Measurements from ENCODE around the gene CLCN6.

Gene CLCN6

GRCh38 chr1:11841245-11842153 is 35.5 kb downstream of the CLCN6 start:
- Histone ChIP-seq H3K27ac (no peak overlapping the region), H3K4me3 (no peak overlapping the region)

- H3K27ac ChIP-seq = no peak overlapping the region
Observed at GRCh38 chr1:11842154-11843041, 36.4 kb downstream of the CLCN6 start.

GRCh38 chr1:11845641-11846335 is 39.8 kb downstream of the CLCN6 start:
- H3K27ac ChIP-seq = no peak overlapping the region
- no peak overlapping the region for H3K4me3 ChIP-seq

More at GRCh38 chr1:11842154-11843041, 36.4 kb downstream of the CLCN6 start:
- no peak overlapping the region for H3K4me3 ChIP-seq

- no peak within 1 kb of the TSS for H3K27ac ChIP-seq
- no peak within 1 kb of the TSS for H3K4me3 ChIP-seq
Observed at GRCh38 chr1:11847667-11848372, 41.8 kb downstream of the CLCN6 start, which contains the start of gene NPPA. NPPA (minus strand) TSS chr1:11847783; CDS start chr1:11847684, 99 bp downstream.

- Histone ChIP-seq H3K4me3 (no peak overlapping the region), H3K27ac (no peak overlapping the region)
Observed at GRCh38 chr1:11848373-11848700, 42.3 kb downstream of the CLCN6 start.

- H3K27ac ChIP-seq = no peak overlapping the region
- no peak overlapping the region for H3K4me3 ChIP-seq
Observed at GRCh38 chr1:11850156-11850555, 44.2 kb downstream of the CLCN6 start.

DNA sequence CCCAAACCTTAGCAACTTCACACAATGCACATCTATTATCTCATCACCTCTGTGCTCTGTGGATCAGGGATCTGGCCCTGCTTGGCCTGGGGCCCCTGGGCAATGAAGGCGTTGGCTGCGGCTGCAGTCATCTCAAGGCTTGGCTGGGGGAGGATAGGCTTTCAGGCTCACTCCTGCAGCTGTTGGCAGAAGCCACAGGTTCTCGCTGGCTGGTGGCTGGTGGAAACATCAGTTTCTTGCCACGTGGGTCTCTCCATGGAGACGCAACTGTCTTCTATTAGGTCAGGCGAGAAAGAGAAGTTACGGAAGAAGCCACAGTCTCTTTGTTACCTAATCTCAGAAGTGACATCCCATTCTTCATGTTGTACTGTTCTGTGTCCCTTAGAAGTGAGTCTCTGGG is 45.2 kb downstream of the CLCN6 start:
- Histone ChIP-seq H3K27ac (no peak overlapping the region), H3K4me3 (no peak overlapping the region)

- Histone ChIP-seq H3K4me3 (no peak overlapping the region), H3K27ac (no peak overlapping the region)
Observed at GRCh38 chr1:11854519-11854918, 48.5 kb downstream of the CLCN6 start.

- H3K27ac ChIP-seq = no peak overlapping the region
- no peak overlapping the region for H3K4me3 ChIP-seq
Observed at GRCh38 chr1:11855430-11855829, 49.4 kb downstream of the CLCN6 start.

DNA sequence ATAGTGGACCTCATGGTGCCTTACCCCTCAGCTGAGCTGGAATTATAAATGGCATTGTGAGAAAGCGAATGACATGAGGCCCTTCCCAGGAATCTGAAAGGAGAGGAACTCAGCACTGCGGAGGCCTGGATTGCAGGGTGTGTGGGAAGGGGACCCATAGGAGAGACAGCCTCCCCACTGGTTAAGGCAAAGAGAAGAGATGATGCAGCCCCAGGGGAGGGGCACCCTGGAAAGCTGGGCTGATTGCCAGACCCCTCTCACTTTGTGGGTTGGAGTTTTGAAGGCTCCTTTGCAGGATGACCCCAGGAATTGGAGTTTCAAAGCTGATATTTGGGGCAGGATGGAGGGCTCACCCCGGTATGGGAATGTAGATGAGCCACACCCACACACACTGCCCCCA is 50.7 kb downstream of the CLCN6 start:
- Histone ChIP-seq H3K27ac (no peak overlapping the region), H3K4me3 (no peak overlapping the region)

- Histone ChIP-seq H3K27ac (no peak overlapping the region), H3K4me3 (no peak overlapping the region)
Observed at GRCh38 chr1:11857164-11857851, 51.3 kb downstream of the CLCN6 start.

DNA sequence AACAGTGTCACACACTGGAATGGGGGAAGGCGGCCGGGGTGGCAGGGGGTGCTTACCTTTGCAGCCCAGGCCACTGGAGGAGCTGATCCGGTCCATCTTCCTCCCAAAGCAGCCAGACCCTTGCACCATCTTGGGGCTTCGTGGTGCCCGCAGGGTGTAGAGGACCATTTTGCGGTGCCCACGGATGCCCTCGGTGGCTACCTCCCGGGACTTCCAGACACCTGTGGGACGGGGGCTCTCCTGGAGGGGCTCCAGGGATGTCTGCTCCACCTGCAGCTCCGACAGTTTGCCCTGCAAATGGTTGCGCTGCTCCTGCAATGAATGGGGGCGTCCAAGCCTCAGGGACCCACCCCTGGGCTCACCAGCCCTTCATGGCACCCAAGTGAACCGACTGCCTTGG is 52.2 kb downstream of the CLCN6 start:
- no peak overlapping the region for H3K27ac ChIP-seq

GRCh38 chr1:11858613-11858967 is 52.6 kb downstream of the CLCN6 start, which contains the start of gene NPPB:
NPPB (minus strand) TSS chr1:11858945; CDS start chr1:11858833, 112 bp downstream.
- Histone ChIP-seq H3K27ac (no peak within 1 kb of the TSS), H3K4me3 (no peak within 1 kb of the TSS)

More for the DNA sequence above, 52.2 kb downstream of the CLCN6 start:
- H3K4me3 ChIP-seq = no peak overlapping the region

DNA sequence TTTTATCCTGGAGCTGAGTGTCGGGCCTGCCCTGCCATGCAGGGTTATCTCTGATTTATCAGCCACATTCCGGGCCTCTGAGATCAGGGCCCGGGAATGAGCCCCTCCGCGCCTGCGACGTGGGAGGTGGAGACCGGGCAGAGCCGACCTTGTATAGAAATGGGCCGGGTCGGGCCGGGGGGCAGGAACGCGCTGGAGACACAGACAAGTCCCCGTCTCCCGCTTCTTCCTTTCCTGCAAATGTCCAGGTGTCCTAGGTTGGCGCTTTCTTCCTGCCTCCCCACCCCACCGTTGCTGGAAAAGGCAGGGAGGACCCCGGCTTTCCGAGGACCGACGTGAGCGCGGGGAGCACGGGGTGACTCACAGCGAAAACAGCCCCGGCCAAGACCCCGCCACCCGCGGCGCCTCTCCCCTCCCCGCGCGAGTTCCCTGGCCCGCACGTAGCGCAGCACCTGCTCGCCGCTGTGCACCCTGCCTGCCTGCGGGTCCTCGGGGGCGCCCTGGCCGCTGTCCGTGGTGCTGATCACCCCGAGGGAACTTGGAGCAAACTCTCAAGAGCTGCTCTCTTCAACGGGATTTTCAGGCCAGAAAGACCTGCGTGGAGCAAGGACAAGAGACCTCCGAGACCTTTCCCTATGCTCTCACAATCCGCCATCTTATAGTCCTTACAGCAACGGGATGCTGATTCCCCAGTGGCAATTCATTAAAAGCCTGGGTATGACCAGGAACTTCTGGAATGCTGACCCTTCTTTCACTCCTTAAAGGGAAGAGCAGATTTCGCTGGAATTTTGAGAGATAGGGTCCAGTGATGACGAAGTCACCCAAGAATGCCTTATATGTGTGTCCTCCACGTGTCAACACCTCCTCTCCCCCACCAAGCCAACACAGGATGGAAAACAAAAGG is 53.2 kb downstream of the CLCN6 start:
- Histone ChIP-seq H3K27ac (no peak overlapping the region), H3K4me3 (no peak overlapping the region)

GRCh38 chr1:11860083-11860482 is 54.1 kb downstream of the CLCN6 start:
- H3K4me3 ChIP-seq = no peak overlapping the region
- no peak overlapping the region for H3K27ac ChIP-seq

DNA sequence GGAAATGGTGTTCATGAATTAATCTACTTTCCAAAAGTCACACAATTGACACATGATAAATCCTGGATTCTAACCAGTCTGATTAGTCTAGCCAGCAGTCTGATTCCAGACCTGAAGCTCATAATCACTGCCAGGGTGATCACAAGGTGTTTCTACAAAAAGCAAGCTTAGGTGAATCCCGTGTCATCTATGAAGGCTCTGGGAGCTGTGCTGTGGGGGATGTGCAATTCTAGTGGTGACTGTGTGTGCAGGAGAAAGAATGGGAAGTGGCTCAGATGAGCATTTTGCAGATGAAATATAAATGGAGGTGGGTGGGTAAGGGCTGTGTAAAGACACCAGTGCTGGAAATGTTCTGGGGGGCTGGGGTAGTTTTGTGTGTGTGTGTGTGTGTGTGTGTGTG is 54.6 kb downstream of the CLCN6 start:
- H3K27ac ChIP-seq = no peak overlapping the region
- no peak overlapping the region for H3K4me3 ChIP-seq

GRCh38 chr1:11862890-11863289 is 56.9 kb downstream of the CLCN6 start:
- Histone ChIP-seq H3K4me3 (no peak overlapping the region), H3K27ac (no peak overlapping the region)
